ENCODE data around the gene HSD17B7. TPM values are rescaled to one million over a fixed set of nuclear protein-coding genes. Genes with fewer than 3 reads are reported as not detected.

Gene HSD17B7
- total and polyA plus RNA-seq, 2 of the 13 experiments (the other 11 are each of a cell fraction or from before 2014, with no cell fraction given), result 43.9 to 84.9 TPM

GRCh38 chr1:162854245-162854882 lies 63.9 kb downstream of the HSD17B7 start:
- H3K36me3 ChIP-seq (replicated peaks in 1 of 2; ENCODE audit: control insufficient read depth in 1 of 2, insufficient read depth in 2 of 2, low read length in 2 of 2), result no peaks in the 10 kb centered on the region
- no peaks in the 10 kb centered on the region for H4K20me1 ChIP-seq (ENCODE audit: insufficient read depth, low read length)
- CTCF ChIA-PET (ENCODE audit: low intra/inter-chr PET ratio, low total read pairs), result interaction anchor here (1.7 to 1.8 kb wide), 2 partner anchors 320 to 461 kb away, joined by 8 to 16 read pairs; no protein-coding TSS in a partner anchor
- WGBS (ENCODE audit: low lambda C conversion rate), result 19% methylated on average over 4 of the region's 4 CpGs
- in situ Hi-C loops (cut with HindIII; ENCODE audit: extremely low pct_ligation_motif_present, low pct_unique_long_range_greater_than_20kb), result no loop called here
- H3K4me2 ChIP-seq (ENCODE audit: low read depth, low read length), result no peak overlapping the region
- no peak overlapping the region for H3K27ac ChIP-seq (ENCODE audit: extremely low read length, insufficient read depth, low read length)
- POLR2A ChIA-PET, result no interaction called here
- BruUV-seq (replicated peaks), result no TSS peak
- ATAC-seq (peak; percentile 92), FAIRE-seq (peak; percentile 37), DNase-seq (ENCODE audit: low spot score) (peak; percentile 59)
- no peaks in the 10 kb centered on the region for H3K9me3 ChIP-seq (ENCODE audit: low read length)
- H2AFZ ChIP-seq (ENCODE audit: low read length), result no peak overlapping the region
- no peak overlapping the region for H3K9ac ChIP-seq (ENCODE audit: insufficient read depth, low read depth, low read length)
- no peaks in the 10 kb centered on the region for H3K4me1 ChIP-seq (ENCODE audit: insufficient read depth, low read length)
- no peaks in the 10 kb centered on the region for H3K79me2 ChIP-seq (ENCODE audit: insufficient read depth, low read length)
- intact Hi-C loops (cut with micrococcal nuclease; ENCODE audit: unreplicated experiment), result loop anchor here (1.0 to 2.0 kb wide), 2 partner anchors 320 to 462 kb away; no protein-coding TSS in a partner anchor
- H3K27me3 ChIP-seq (ENCODE audit: control insufficient read depth in 1 of 2, insufficient read depth in 2 of 2, low read length in 2 of 2), result peaks cover 0 to 8% of the 10 kb centered on the region in 2 experiments; a peak in 2 of 5 replicates
- H3K4me3 ChIP-seq (replicated peaks in 1 of 3; ENCODE audit: insufficient read depth in 1 of 3, low read depth in 2 of 3, low read length in 3 of 3), result no peak overlapping the region
- 0 out of 2 replicates have a peak, but pooled peaks have one; percentile 12 for TF ChIP-seq ARID3A (IDR thresholded peaks at IDR 0.05; ENCODE audit: low read depth, low read length)
- TF ChIP-seq GABPB1 (CRISPR knock-in tag; IDR thresholded peaks at IDR 0.05), result peak; percentile 42; the same call in 1 of the 2 replicates
- peak; percentile 37; the same call in 1 of the 2 replicates for TF ChIP-seq RAD21 (CRISPR knock-in tag; IDR thresholded peaks at IDR 0.05)
- peak; percentile 63 for TF ChIP-seq SMC3 (IDR thresholded peaks at IDR 0.05; ENCODE audit: low read length)
- TF ChIP-seq GABPA (IDR thresholded peaks at IDR 0.05; ENCODE audit: low read depth, low read length), result no peak
- peak; percentile 62 for TF ChIP-seq GABPA (CRISPR knock-in tag; IDR thresholded peaks at IDR 0.05; ENCODE audit: low read depth)
- TF ChIP-seq FIP1L1 (IDR thresholded peaks at IDR 0.05; ENCODE audit: borderline replicate concordance, insufficient read depth, low read depth, low read length), result no peak
- no peak for TF ChIP-seq HHEX (CRISPR knock-in tag; IDR thresholded peaks at IDR 0.05)
- no peak for TF ChIP-seq MBNL3 (CRISPR knock-in tag; conservative IDR thresholded peaks at IDR 0.05)
- no peak for TF ChIP-seq NAIF1 (CRISPR knock-in tag; IDR thresholded peaks at IDR 0.05; ENCODE audit: borderline replicate concordance)
- no peak for TF ChIP-seq GFI1 (CRISPR knock-in tag; IDR thresholded peaks at IDR 0.05; ENCODE audit: borderline replicate concordance)
- TF ChIP-seq THAP11 (CRISPR knock-in tag; IDR thresholded peaks at IDR 0.05), result no peak
- no peak for TF ChIP-seq ZNF296 (CRISPR knock-in tag; conservative IDR thresholded peaks at IDR 0.05)
- TF ChIP-seq SRSF9 (IDR thresholded peaks at IDR 0.05; ENCODE audit: borderline replicate concordance, insufficient read depth, low read depth, low read length, poor library complexity, severe bottlenecking), result no peak
- TF ChIP-seq UBTF (CRISPR knock-in tag; IDR thresholded peaks at IDR 0.05), result no peak
- TF ChIP-seq STAG1 (CRISPR knock-in tag; IDR thresholded peaks at IDR 0.05), result peak; percentile 65
- no peak for TF ChIP-seq ZNF30 (CRISPR knock-in tag; IDR thresholded peaks at IDR 0.05)
- no peak for TF ChIP-seq ZNF788 (CRISPR knock-in tag; IDR thresholded peaks at IDR 0.05; ENCODE audit: borderline replicate concordance)
- TF ChIP-seq TERF1 (CRISPR knock-in tag; IDR thresholded peaks at IDR 0.05), result no peak
- no peak for TF ChIP-seq TCF7 (IDR thresholded peaks at IDR 0.05; ENCODE audit: low read depth)
